CD1c-positive myeloid dendritic cell (primary cell): ENCODE data around the gene ACAD11.

Experiments
- DNase-seq: peaks from one replicate; pipeline ENCODE4 v3.0.0-alpha.2; 2016; ENCODE audit errors: extremely low spot score

ACAD11 gene

DNA sequence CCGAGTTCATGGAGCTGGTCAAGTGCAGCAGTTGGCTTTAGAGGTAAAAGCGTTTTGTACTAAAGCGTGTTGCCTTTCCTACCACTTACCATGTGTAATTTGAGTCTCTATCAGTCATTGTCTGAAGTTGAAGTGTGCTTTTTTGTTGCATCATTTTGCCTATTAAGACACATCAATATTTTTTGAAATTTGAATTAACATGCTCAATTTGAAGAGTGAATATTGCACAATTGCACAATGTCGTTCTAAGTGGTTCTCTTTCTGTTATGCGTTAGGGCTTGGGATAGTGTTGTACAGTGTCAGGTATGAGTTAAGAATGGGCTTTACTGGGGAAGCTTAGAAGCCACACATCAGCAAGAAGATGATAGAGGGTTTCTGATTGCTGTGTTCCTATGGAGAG, 146.6 kb downstream of the ACAD11 start:
- no peak for DNase-seq

- no peak for DNase-seq
Observed at GRCh38 chr3:132509506-132509905, 150.1 kb downstream of the ACAD11 start.

GRCh38 chr3:132509096-132509495, 150.5 kb downstream of the ACAD11 start:
- no peak for DNase-seq
